Neuronal stem cell (in vitro differentiated cells): ENCODE measurements around the gene P2RX4.

Experiments
- DNase-seq: peaks from one replicate; pipeline ENCODE4 v3.0.0-alpha.2; 2013; ENCODE audit warnings: low spot score
- H2AFZ ChIP-seq: one replicate; pipeline ENCODE4 v1.6.1; 2013; ENCODE audit warnings: mild to moderate bottlenecking, low read length, inconsistent platforms
- H2AK5ac ChIP-seq: 2 replicates; pipeline ENCODE4 v1.6.1; 2013; ENCODE audit warnings: low read depth, mild to moderate bottlenecking, inconsistent platforms, low read length, moderate library complexity, mixed read lengths
- H2BK120ac ChIP-seq: 2 replicates; pipeline ENCODE4 v1.6.1; 2013; ENCODE audit warnings: low read depth, mild to moderate bottlenecking, inconsistent platforms, low read length, moderate library complexity, mixed read lengths
- H2BK12ac ChIP-seq: one replicate; pipeline ENCODE4 v1.6.1; 2013; ENCODE audit warnings: low read length, inconsistent platforms
- H2BK15ac ChIP-seq: 2 replicates; pipeline ENCODE4 v1.6.1; 2013; ENCODE audit warnings: mild to moderate bottlenecking, low read length, inconsistent platforms, mixed read lengths
- H2BK5ac ChIP-seq: one replicate; pipeline ENCODE4 v1.6.1; 2013; ENCODE audit warnings: inconsistent platforms, mild to moderate bottlenecking, low read length, moderate library complexity
- H3K14ac ChIP-seq: one replicate; pipeline ENCODE4 v1.6.1; 2013; ENCODE audit warnings: low read length, inconsistent platforms
- H3K18ac ChIP-seq: 2 replicates; pipeline ENCODE4 v1.6.1; 2013; ENCODE audit warnings: low read length, inconsistent platforms
- H3K23ac ChIP-seq: 2 replicates; pipeline ENCODE4 v1.6.1; 2013; ENCODE audit warnings: low read depth, mild to moderate bottlenecking, mixed read lengths, low read length, inconsistent platforms; ENCODE audit not compliant: poor library complexity
- H3K27ac ChIP-seq: replicated peaks from 3 replicates; pipeline ENCODE4 v1.5.1; 2013; ENCODE audit warnings: low read length, inconsistent platforms
- H3K27me3 ChIP-seq, 3 experiments: 2 replicates each; pipeline ENCODE4 v1.6.1; 2013; ENCODE audit warnings: low read length in 3 of 3, mild to moderate bottlenecking in 2 of 3, inconsistent platforms in 1 of 3, low read depth in 1 of 3, mixed read lengths in 1 of 3, moderate library complexity in 1 of 3; ENCODE audit not compliant: control insufficient read depth in 3 of 3, insufficient read depth in 3 of 3
- H3K36me3 ChIP-seq, 2 donors: replicated peaks in 1 of 2; 2 replicates each; pipeline ENCODE4 v1.6.1; 2013; ENCODE audit warnings: low read length in 2 of 2; ENCODE audit not compliant: control insufficient read depth in 2 of 2, insufficient read depth in 2 of 2
- H3K4ac ChIP-seq: 2 replicates; pipeline ENCODE4 v1.6.1; 2013; ENCODE audit warnings: inconsistent platforms, mild to moderate bottlenecking, low read length, moderate library complexity
- H3K4me1 ChIP-seq, 2 donors: 1 replicate in 1 of 2; 2 replicates in 1 of 2; pipeline ENCODE4 v1.6.1; 2013; ENCODE audit warnings: low read length in 2 of 2, low read depth in 1 of 2; ENCODE audit not compliant: control insufficient read depth in 2 of 2, insufficient read depth in 1 of 2
- H3K4me2 ChIP-seq: one replicate; pipeline ENCODE4 v1.6.1; 2013; ENCODE audit warnings: mild to moderate bottlenecking, low read length, inconsistent platforms; ENCODE audit not compliant: insufficient read depth, poor library complexity, severe bottlenecking
- H3K4me3 ChIP-seq, 2 donors: 2 replicates each; pipeline ENCODE4 v1.5.1; 2013; ENCODE audit warnings: low read length in 2 of 2, mild to moderate bottlenecking in 2 of 2, inconsistent platforms in 1 of 2, moderate library complexity in 1 of 2
- H3K79me1 ChIP-seq: one replicate; pipeline ENCODE4 v1.6.1; 2013; ENCODE audit warnings: low read depth, mild to moderate bottlenecking, inconsistent platforms, low read length, moderate library complexity
- H3K9ac ChIP-seq: one replicate; pipeline ENCODE4 v1.6.1; 2013; ENCODE audit warnings: mild to moderate bottlenecking, low read depth, low read length, inconsistent platforms; ENCODE audit not compliant: poor library complexity
- H3K9me3 ChIP-seq, 2 donors: replicated peaks in 1 of 2; 2 replicates each; pipeline versions ENCODE3 to v1.6.1; 2013; ENCODE audit warnings: low read length in 2 of 2, mild to moderate bottlenecking in 2 of 2, inconsistent platforms in 1 of 2, low read depth in 1 of 2, mixed read lengths in 1 of 2, moderate library complexity in 1 of 2; ENCODE audit not compliant: control insufficient read depth in 2 of 2, insufficient read depth in 1 of 2
- H4K8ac ChIP-seq: one replicate; pipeline ENCODE4 v1.6.1; 2013; ENCODE audit warnings: low read depth, mild to moderate bottlenecking, inconsistent platforms, low read length, moderate library complexity
- H4K91ac ChIP-seq: one replicate; pipeline ENCODE4 v1.6.1; 2013; ENCODE audit warnings: low read length, low read depth, mild to moderate bottlenecking, inconsistent platforms; ENCODE audit not compliant: poor library complexity
- WGBS, 2 donors: extraction: QIAGEN DNeasy Blood & Tissue Kit; methylation state at CpG; one replicate each; pipeline ENCODE4 v1.1.7; 2013; ENCODE audit warnings: missing lambda C conversion rate in 2 of 2, mixed read lengths in 1 of 2; ENCODE audit not compliant: insufficient read length in 2 of 2, insufficient replicate concordance in 1 of 2; ENCODE audit errors: extremely low coverage in 2 of 2; 5-methylcytosine and 5-hydroxymethylcytosine counted together

The P2RX4 gene

GRCh38 chr12:121176826-121177529, 33.0 kb upstream of the P2RX4 start:
- no peak overlapping the region for H3K4ac ChIP-seq
- H3K27me3 ChIP-seq: no peaks in the 10 kb centered on the region
- H4K91ac ChIP-seq: no peak overlapping the region
- no peak overlapping the region for H4K8ac ChIP-seq
- H3K23ac ChIP-seq: no peak overlapping the region
- H3K4me3 ChIP-seq: no peak overlapping the region
- no peak overlapping the region for H2AK5ac ChIP-seq
- no peaks in the 10 kb centered on the region for H3K36me3 ChIP-seq
- H2BK5ac ChIP-seq: no peak overlapping the region
- no peak overlapping the region for H3K14ac ChIP-seq
- H2BK12ac ChIP-seq: no peak overlapping the region
- no CpG with 5 or more reads among the region's 19 CpGs for WGBS, 2 donors
- H2BK120ac ChIP-seq: no peak overlapping the region
- no peak overlapping the region for H3K4me2 ChIP-seq
- no peaks in the 10 kb centered on the region for H3K4me1 ChIP-seq
- no peaks in the 10 kb centered on the region for H3K79me1 ChIP-seq
- no peak overlapping the region for H2BK15ac ChIP-seq
- no peak overlapping the region for H3K9ac ChIP-seq
- no peaks in the 10 kb centered on the region for H3K9me3 ChIP-seq
- H3K27ac ChIP-seq: no peak overlapping the region
- peak overlapping the region; percentile 35 for H2AFZ ChIP-seq
- DNase-seq: no peak
- no peak overlapping the region for H3K18ac ChIP-seq

- no peaks in the 10 kb centered on the region for H3K9me3 ChIP-seq
- no peak overlapping the region for H3K27ac ChIP-seq
- H3K9ac ChIP-seq: no peak overlapping the region
- H3K27me3 ChIP-seq: no peaks in the 10 kb centered on the region
- H2AK5ac ChIP-seq: no peak overlapping the region
- H2BK15ac ChIP-seq: no peak overlapping the region
- no peak overlapping the region for H2BK120ac ChIP-seq
- no peaks in the 10 kb centered on the region for H3K79me1 ChIP-seq
- H3K4me1 ChIP-seq: no peaks in the 10 kb centered on the region
- H4K91ac ChIP-seq: no peak overlapping the region
- no peak overlapping the region for H3K4me3 ChIP-seq
- H2BK5ac ChIP-seq: no peak overlapping the region
- no peak overlapping the region for H3K4ac ChIP-seq
- no peaks in the 10 kb centered on the region for H3K36me3 ChIP-seq
- no peak overlapping the region for H3K23ac ChIP-seq
- no peak overlapping the region for H3K18ac ChIP-seq
- no peak overlapping the region for H3K14ac ChIP-seq
- no peak overlapping the region for H3K4me2 ChIP-seq
- no peak for DNase-seq
- H2AFZ ChIP-seq: no peak overlapping the region
- H2BK12ac ChIP-seq: no peak overlapping the region
- H4K8ac ChIP-seq: no peak overlapping the region
- no CpG with 5 or more reads among the region's 3 CpGs for WGBS, 2 donors
Measured at GRCh38 chr12:121181181-121181580, 28.7 kb upstream of the P2RX4 start.

DNA sequence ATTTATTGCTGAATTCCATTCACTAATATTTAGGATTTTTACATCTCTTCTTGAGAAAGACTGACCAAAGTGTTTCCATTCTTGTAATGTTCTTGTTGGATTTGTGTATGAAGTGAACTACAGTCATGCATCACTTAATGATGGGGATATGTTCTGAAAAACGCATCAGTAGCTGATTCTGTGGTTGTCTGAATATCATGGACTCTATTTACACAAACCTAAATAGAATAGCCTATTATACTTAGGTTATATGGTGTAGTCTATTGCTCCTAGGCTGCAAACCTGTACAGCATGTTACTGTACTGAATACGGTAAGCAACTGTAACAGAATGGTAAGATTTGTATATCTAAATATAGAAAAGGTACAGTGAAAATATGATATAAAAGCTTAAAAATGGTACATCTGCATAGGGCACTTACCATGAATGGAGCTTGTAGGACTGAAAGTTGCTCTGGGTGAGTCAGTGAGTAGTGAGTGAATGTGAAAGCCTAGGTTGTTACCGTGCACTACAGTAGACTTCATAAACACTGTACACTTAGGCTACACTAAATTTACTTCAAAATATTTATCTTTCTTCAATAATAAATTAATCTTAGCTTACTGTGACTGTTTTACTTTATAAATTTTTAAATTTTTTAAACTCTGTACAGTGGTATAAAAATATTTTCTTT, 27.6 kb upstream of the P2RX4 start:
- H2BK15ac ChIP-seq: no peak overlapping the region
- H2BK12ac ChIP-seq: no peak overlapping the region
- no peak overlapping the region for H2BK120ac ChIP-seq
- H4K91ac ChIP-seq: no peak overlapping the region
- H2AFZ ChIP-seq: no peak overlapping the region
- H3K9me3 ChIP-seq: no peaks in the 10 kb centered on the region
- H3K27ac ChIP-seq: no peak overlapping the region
- H3K4me1 ChIP-seq: no peaks in the 10 kb centered on the region
- H3K79me1 ChIP-seq: no peaks in the 10 kb centered on the region
- H3K4ac ChIP-seq: no peak overlapping the region
- H2BK5ac ChIP-seq: no peak overlapping the region
- H3K14ac ChIP-seq: no peak overlapping the region
- no peak overlapping the region for H4K8ac ChIP-seq
- no peak overlapping the region for H3K4me2 ChIP-seq
- no peak overlapping the region for H3K9ac ChIP-seq
- no CpG with 5 or more reads among the region's 3 CpGs for WGBS, 2 donors
- H3K4me3 ChIP-seq: no peak overlapping the region
- no peaks in the 10 kb centered on the region for H3K27me3 ChIP-seq
- H3K36me3 ChIP-seq: no peaks in the 10 kb centered on the region
- H3K18ac ChIP-seq: no peak overlapping the region
- no peak for DNase-seq
- no peak overlapping the region for H3K23ac ChIP-seq
- no peak overlapping the region for H2AK5ac ChIP-seq

DNA sequence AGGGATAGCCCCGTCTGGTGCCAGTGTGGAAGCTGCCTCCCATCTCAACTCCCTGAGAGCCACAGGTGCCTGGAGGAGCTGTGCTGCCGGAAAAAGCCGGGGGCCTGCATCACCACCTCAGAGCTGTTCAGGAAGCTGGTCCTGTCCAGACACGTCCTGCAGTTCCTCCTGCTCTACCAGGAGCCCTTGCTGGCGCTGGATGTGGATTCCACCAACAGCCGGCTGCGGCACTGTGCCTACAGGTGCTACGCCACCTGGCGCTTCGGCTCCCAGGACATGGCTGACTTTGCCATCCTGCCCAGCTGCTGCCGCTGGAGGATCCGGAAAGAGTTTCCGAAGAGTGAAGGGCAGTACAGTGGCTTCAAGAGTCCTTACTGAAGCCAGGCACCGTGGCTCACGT, 25.5 kb upstream of the P2RX4 start:
- Histone ChIP-seq H4K91ac (no peak overlapping the region), H3K4me1 (no peaks in the 10 kb centered on the region), H2BK12ac (peak overlapping the region; percentile 41), H3K18ac (peak overlapping the region; percentile 76), H2BK120ac (no peak overlapping the region), H3K9me3 (no peaks in the 10 kb centered on the region), H3K4me3 (no peak overlapping the region), H3K4ac (no peak overlapping the region), H3K23ac (no peak overlapping the region), H3K9ac (no peak overlapping the region), H3K27ac (no peak overlapping the region), H3K4me2 (no peak overlapping the region), H3K79me1 (no peaks in the 10 kb centered on the region), H2BK15ac (no peak overlapping the region), H3K27me3 (no peaks in the 10 kb centered on the region), H2BK5ac (peak overlapping the region; percentile 82), H3K36me3 (no peaks in the 10 kb centered on the region), H2AFZ (peak overlapping the region; percentile 59), H3K14ac (no peak overlapping the region), H2AK5ac (no peak overlapping the region), H4K8ac (peak overlapping the region; percentile 43)
- DNase-seq: no peak
- WGBS, 2 donors: no CpG with 5 or more reads among the region's 15 CpGs
